Spleen (tissue), 7 donors: ENCODE measurements around the gene ADAMTS18.

Experiments used
- CTCF ChIP-seq, 11 experiments: fragments of 200-600 bp in 7 of 11; fragments of 450-650 bp in 4 of 11; sonication (generic) in 4 of 11; IDR thresholded peaks in 8 of 11; conservative IDR thresholded peaks in 3 of 11; 1 replicate in 7 of 11; 2 replicates in 4 of 11; pipeline versions ENCODE4 v1.4.0 to v1.8.0; 2016 to 2021; ENCODE audit warnings: antibody characterized with exemption in 11 of 11, inconsistent platforms in 4 of 11, mild to moderate bottlenecking in 1 of 11
- POLR2A ChIP-seq, 3 donors: fragments of 450-650 bp; IDR thresholded peaks; one replicate each; pipeline ENCODE4 v1.5.1; 2017; ENCODE audit warnings: antibody characterized with exemption in 3 of 3, mild to moderate bottlenecking in 1 of 3
- POLR2AphosphoS5 ChIP-seq, 3 donors: sonication (generic); formaldehyde crosslinking; IDR thresholded peaks; one replicate each; pipeline ENCODE4 v1.5.1; 2017; ENCODE audit warnings: antibody characterized with exemption in 3 of 3
- donor health status: DM: no; HTN: no; CAD: no; lungs with moderate emphysema.
- donor health status: DM: no; HTN: no; CAD: no.
- donor health status: DM: no; HTN: no; CAD: no.

- TF ChIP-seq POLR2AphosphoS5 (IDR thresholded peaks at IDR 0.05): no peak
- TF ChIP-seq CTCF (IDR thresholded peaks at IDR 0.05 in 8 of 11, conservative IDR thresholded peaks at IDR 0.05 in 3 of 11): no peak
- TF ChIP-seq POLR2A (IDR thresholded peaks at IDR 0.05): no peak
These were observed 136.8 kb downstream of the ADAMTS18 start for GRCh38 chr16:77297996-77298395.
